HG02970 (cell line): ENCODE measurements around the gene PSD4.

ENCODE experiments used
- ATAC-seq: cut with Tn5 transposase; IDR thresholded peaks from one replicate; pipeline ENCODE4 v1.9.1; 2021; ENCODE audit warnings: mild to moderate bottlenecking, moderate library complexity, moderate number of reproducible peaks; ENCODE audit not compliant: unreplicated experiment, low FRiP score

The PSD4 gene

GRCh38 chr2:113167115-113167932, 6.4 kb upstream of the PSD4 start:
- no peak for ATAC-seq

GRCh38 chr2:113167962-113168340, 5.8 kb upstream of the PSD4 start:
- no peak for ATAC-seq

- ATAC-seq: no peak
Measured at GRCh38 chr2:113169002-113169530, 4.7 kb upstream of the PSD4 start.

GRCh38 chr2:113169586-113169985, 4.2 kb upstream of the PSD4 start:
- no peak for ATAC-seq

GRCh38 chr2:113171334-113172075, 2.3 kb upstream of the PSD4 start:
- no peak for ATAC-seq

GRCh38 chr2:113172721-113173541, 840 bp upstream of the PSD4 start:
- no peak for ATAC-seq

GRCh38 chr2:113174376-113174750, 592 bp downstream of the PSD4 start:
- peak; percentile 5 for ATAC-seq

GRCh38 chr2:113175042-113175628, 1.4 kb downstream of the PSD4 start:
- ATAC-seq: peak; percentile 64

- no peak for ATAC-seq
Measured at GRCh38 chr2:113175736-113176695, 2.2 kb downstream of the PSD4 start.

GRCh38 chr2:113176696-113177355, 3.1 kb downstream of the PSD4 start:
- no peak for ATAC-seq

GRCh38 chr2:113178069-113178746, 4.4 kb downstream of the PSD4 start:
- no peak for ATAC-seq

GRCh38 chr2:113178891-113179290, 5.1 kb downstream of the PSD4 start:
- no peak for ATAC-seq

GRCh38 chr2:113179446-113180045, 5.8 kb downstream of the PSD4 start:
- ATAC-seq: no peak

- no peak for ATAC-seq
Measured at GRCh38 chr2:113180131-113180946, 6.6 kb downstream of the PSD4 start.

- ATAC-seq: no peak
Measured at GRCh38 chr2:113181258-113182051, 7.7 kb downstream of the PSD4 start.
